HG02938 (cell line): ENCODE measurements around the gene CACTIN.

Experiments
- ATAC-seq: cut with Tn5 transposase; IDR thresholded peaks from one replicate; pipeline ENCODE4 v1.9.1; 2021; ENCODE audit warnings: mild to moderate bottlenecking, moderate library complexity; ENCODE audit not compliant: unreplicated experiment

CACTIN gene

DNA sequence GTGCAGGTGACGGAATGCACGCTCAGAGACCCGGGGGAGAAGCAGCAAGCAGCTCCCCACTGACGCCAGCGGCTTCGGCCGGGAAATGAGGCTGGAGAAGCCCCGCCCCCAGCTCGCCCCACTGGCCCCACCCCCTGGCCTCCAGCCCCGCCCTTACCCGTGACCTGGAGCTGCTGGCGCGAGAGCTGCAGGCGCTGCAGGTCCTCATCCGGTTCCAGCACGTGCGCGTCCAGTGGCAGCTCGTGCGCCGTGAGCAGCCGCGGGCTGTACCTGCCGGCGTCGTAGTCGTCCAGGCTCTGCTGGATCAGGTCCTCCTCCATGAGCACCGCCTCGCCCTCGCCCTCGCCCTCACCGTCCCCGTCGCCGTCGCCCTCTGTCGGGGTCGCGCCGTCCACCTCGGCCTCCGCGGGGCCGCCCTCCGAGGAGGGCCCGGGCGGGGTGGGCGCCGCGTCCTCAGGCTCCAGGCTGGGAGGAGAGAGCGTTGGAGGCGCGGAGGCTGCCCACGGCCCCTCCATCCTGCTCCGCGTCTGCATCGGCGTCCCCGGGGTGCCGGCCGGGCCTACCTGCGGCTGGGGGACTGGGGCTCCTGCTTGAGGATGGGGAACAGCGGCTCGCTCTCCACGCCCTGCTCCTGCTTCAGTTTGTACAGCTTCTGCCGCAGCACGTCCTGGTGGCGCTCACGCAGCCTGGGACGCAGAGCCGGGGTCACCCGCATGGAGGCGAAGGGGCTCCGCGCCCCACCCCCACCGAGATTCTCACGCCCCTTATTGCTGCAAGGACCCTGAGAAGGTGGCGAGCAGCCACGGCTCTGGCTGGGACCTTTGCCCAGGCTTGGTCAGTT lies 13.5 kb downstream of the CACTIN start:
- ATAC-seq: no peak

DNA sequence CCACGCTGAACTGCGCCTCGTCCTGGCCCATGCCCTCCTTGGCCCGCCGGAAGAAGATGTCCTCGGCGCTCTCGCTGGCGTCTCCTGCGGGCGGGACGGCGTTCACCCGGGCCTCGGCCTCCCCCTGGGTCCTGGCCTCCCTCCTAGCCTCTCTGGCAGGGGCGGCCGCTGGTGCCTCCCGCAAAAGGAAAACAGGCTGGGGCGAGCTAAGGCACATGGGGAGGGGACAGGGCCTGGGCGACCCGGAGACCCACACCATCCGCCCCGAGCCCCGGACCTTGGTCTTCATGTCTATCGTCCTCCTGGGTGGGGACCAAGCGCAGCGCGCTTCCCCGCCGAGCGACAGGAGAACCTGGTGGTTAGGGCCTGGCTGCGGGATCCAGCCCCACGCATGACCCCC lies 14.3 kb downstream of the CACTIN start:
- ATAC-seq: no peak

DNA sequence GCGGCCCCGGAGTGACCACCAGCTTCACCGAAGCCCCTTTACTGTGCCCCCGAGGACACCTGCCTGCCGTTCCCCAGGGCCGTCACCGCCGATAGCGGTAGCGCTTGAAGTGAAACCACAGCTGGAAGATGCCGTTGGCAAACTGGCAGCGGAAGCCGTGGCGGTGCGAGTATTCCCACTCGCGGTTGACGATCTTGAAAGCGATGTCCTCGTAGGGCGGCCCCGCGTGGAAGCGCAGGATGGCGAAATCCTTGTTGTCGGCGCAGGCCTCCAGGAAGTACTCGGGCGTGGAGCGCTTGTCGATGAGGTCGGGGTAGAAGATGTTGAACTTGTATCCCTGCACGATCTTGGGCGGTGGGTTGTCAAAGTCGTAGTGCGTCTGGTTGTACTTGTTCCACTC lies 14.7 kb downstream of the CACTIN start:
- ATAC-seq: no peak

DNA sequence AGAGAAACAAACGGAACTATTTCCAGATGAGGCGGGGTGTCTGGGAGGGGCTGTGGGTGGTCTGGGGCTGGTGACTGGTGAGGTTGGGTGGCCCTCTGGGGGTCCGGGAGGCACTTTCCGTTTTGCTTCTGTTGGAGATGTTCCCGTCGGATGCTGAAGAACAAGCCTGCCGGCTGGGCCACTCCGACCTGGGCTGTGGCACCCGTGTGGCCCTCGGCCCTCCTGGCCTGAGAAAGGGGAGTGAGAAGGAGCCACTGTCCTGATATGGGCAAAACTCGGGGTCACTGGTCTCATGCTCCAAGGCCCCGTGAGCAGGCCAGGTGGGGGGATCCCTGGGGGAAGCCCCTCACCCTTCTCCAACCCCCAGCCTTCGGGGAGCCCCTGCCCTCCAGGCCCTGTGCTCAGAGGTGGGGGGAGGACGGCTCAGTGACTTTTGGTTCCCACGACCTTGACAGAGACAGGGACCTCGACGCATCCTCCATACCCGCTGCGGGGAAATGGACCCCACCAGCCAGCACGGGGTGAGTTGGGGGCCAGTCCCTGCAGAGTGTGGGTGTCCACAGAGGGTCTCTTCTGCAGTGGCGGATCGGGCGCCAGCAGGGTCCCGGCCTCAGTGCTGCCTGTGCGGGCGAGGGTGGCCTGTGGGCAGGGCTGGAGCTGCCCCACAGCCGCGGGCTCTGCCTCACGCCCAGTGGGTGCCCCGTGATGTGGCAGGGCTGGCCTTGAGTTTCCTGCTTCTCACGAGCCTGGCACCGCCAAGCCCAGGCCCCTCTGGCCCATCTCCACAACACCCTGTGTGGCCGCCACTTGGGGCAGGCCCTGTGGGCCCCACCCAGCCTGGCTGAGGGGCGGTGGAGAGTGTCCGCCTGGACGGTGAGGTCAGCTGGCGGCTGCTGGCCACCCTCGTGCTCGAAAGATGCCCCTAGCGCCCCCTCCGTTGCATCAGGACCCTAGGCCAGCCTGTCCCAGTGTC lies 15.6 kb downstream of the CACTIN start:
- no peak for ATAC-seq

DNA sequence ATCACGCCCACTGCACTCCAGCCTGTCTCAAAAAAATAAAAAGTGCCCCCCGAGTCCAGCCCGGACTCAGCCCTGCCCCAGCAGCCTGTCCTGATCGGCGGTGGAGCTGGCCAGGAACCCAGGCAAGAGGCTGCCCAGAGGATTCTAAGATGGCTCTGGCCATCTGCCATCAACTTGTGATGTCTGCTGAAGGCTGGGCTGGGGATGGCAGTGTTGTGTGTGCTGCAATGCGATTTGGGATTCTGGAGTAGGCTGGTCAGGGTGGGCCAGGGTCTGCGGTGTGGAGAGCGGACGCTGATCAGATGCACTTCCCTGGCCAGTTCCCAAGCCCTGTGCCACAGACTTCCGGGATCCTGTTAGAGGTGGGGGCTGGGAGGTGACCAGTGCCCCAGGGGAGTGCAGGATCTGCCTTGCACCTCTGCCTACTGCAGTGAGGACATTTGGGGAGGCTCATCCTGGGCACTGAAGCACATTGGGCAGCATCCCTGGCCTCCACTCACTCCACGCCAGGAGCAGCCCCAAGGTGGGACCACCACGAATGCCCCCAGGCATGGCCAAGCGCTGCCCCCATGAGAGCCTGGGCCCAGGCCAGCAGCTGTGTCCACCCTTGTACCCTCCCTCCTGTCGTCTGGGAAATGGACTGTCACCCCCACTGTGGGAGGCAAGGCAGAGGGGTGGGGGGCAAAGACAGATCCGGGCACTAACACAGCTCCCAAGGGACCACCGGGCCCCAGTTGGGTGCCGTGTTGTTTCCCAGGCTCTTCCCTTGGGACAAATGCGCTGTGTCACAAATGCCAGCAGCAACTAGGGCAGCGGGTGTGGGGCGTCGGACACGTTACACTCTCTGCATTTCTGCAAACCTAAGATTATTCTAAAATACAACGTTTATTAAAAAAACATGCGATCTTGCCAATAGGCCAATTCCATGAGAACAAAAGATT lies 16.5 kb downstream of the CACTIN start:
- no peak for ATAC-seq

DNA sequence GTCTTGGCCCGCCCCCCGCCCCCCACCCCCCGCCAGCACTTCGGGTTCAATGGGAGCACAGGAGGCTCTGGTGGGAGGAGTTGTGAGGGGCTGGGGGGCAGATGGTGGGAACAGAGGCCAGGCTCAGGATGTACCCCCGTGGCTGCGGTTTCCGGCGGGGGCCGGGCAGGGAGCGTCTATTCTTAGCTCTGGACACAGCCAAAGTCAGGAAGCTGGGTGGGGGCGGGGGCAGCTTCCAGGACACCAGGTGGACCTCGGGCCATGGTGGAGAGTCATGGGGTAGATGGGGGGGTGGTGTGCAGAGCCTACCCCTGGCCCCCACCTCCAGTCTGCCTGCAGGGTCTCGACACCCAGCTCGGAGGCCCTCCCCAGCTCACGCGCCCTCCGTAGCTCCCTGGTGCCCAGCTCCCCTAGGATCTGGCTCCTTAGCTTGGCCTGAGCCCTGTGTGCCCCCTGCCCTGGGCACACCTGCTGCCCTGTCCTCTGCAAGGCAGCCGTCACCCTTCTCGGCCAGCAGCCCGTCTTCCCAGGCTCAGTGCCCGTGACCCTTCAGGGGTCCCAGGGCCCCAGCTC lies 17.8 kb downstream of the CACTIN start:
- ATAC-seq: no peak

DNA sequence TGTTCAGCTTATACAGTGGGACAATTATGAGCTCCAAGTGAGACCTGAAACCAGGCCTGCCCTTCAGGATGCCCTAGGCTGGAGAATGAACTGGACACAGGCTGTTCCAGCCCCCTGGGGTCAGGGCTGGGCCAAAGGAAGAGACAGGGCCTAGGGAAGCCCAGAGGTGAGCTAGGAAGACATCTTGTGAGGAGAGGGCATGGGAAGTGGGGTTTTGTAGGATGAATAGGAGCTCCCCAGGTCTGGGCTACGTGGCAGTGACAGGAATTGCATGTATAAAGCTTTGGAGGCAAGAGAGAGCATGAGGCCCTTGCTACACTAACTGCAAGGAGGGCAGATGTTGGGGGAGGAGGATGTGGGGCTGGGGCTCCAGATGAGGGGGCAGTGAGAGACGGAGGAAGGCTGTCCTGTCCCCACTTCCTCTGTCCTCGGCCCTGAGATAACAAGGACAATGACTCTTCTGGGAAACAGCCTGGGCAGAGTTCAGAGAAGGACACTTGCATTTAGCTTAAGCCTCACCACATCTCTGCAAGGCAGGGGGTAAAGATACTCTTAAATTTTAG lies 18.4 kb downstream of the CACTIN start:
- no peak for ATAC-seq

DNA sequence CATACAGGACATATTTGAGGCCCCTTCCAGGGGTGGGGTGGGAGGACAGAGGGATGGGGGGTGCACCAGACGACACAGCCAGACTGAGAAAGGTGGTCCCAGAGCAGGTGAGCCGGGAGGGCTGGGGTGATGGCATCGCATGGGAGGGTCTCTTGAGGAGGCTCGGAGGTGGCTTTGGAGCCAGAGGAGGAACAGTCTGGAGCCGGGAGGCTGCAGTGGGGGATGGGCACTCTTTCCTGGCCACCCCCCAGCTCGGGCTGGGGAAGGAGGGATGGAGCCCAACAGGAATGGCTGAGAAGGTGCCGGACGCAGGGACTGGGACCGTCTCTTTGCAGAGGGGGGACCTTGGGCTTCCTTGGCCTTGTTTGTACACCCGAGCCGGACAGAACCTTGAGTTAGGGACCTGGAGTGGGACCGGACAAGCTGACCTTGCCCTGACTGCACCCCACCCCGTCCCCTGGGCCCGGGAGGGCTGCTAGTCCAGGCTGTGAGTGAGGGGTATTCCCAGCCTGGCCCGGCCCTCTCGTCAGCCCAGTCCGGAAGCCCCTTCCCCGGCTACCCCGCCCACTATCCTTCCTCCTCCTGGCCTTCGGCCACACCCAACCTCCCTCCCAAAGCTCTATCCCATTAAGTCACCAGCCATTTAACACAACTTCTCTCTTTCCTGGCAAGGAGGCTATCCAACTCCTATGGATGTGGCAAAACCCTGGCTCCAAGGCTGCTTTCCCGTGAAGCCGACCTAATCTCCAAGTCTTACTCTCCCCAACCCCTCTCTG lies 19.1 kb downstream of the CACTIN start:
- no peak for ATAC-seq

DNA sequence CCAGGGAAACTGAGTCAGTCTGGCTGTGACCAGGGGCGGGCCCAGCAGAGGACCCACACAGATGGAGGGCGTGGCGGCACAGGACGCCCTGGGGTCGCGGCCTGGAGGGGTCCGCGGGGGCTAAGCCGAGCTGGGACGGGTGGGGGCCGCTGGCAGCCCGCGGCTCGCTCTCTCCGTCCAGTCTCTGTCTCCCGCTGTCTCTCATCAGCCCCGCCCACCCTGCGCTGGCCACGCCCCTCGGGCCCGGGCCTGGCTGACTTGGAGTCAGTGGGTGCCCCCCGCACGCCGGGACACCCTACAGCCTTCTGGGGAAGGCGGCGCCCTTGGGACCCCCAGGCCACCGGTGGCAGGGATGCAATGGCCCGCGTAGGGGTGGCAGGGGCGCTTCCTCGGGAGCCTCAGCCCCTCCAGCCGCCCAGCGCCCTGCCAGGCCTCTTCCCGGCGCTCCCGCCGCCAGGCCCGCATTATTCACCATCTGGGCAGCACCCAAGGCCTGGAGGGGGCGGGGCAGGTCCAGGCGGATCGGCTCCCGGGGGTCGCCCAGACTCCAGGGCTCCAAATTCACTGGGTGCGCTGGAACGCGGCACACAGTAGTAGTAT lies 19.8 kb downstream of the CACTIN start, which contains the start of gene TBXA2R:
TBXA2R (minus strand) TSS at position 186 of the 600 bp plus-strand sequence. CDS start 6,241 bp downstream, outside the sequence.
- no peak for ATAC-seq

DNA sequence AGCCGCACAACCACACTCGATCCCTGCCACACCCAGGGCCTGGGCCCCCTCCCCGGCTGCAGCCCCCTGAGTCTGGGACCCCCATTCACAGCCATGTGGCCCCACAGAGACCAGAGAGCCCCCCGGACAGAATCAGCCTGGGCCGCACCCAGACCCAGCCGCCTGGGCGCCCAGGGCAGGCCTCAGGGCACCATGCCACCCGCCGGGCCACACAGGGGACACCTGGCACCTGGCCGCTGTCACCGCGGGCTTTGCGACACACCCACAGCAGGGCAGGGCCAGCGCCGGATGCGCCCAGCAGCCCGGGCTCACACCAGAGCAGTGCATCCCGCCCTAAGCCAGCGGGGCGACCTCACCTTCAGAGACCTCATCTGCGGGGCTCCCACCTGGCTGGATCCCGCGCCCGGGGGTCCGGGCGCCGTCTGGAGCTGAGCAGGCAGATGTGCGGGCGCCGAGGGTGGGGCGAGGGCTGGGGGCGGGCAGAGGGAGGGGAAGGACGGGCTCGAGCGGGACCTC lies 20.4 kb downstream of the CACTIN start:
- no peak for ATAC-seq

DNA sequence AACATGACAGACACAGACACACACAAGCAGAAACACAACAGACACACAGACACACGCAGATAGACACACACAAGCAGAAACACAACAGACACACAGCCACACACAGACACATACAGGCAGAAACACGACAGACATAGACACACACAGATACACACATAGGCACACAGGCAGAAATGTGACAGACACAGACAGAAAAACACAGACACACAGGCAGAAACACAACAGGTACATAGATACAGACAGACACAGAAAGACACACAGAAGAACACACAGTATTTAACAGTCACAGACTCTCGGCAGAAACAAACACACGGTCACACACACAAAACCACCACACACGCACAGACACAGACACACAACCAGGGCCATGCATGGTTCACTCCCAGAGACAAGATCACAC lies 20.8 kb downstream of the CACTIN start:
- ATAC-seq: no peak

DNA sequence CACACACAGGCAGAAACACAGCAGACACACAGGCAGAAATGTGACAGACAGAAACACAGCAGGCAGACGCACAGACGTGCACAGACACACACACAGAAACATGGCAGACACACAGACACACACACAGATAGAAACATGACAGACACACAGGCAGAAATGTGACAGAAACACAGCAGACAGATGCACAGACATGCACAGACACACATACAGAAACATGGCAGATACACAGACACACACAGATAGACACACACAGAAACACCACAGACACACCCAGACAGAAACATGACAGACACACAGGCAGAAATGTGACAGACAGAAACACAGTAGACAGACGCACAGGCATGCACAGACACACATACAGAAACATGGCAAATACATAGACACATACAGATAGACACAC lies 21.2 kb downstream of the CACTIN start:
- ATAC-seq: no peak

DNA sequence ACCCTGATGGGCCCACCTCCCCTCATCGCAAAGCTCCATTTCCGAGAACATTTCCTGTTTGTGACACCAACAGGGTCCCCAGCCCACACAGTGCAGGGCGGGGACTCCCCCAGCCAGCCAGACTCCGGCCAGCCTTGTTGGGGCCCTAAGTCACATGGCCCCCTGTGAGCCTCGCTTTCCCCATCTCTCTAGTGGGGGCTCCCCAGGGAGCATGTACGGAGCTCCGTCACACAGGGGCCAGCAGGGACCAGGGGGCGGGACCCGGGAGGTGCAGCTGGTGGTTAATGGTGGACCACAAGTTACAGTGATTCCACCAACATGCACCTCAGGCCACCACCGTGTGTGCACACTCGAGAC lies 21.6 kb downstream of the CACTIN start:
- no peak for ATAC-seq

DNA sequence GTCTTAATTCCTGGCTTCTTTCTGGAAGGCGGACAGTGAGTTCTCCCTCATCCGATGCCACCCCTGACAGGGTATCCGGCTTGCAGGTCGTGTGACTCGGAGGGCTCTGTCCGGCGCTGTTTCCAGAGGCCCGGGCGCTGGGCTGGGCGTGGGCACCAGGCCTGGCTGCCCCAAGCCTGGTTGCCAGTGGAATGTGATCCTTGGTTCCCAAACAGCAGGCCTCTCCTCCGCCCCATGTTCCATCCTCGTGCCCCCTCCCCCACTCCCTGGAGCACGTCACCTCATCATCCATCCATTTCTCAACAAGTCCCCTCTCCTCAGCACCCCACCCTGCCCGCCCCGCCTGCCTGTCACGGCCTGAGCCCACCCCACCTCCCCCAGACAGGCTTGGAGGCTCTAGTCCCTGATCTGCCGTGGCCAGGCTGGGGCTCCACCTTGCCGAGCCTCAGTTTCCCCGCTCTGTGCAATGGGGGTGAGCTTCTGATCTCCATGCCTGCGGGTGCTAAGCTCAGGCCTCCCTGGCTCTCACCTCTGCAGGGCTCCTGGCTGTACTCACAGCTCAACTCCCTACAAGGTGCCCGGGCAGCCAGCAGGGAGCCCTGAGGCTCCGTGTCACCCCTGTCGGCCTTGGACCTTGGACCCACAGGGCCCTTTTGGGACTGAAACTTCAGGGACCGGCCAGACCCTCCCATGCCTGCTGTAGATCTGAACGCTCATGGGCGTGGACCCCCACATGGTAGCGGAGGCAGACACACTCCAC lies 22.2 kb downstream of the CACTIN start:
- no peak for ATAC-seq

DNA sequence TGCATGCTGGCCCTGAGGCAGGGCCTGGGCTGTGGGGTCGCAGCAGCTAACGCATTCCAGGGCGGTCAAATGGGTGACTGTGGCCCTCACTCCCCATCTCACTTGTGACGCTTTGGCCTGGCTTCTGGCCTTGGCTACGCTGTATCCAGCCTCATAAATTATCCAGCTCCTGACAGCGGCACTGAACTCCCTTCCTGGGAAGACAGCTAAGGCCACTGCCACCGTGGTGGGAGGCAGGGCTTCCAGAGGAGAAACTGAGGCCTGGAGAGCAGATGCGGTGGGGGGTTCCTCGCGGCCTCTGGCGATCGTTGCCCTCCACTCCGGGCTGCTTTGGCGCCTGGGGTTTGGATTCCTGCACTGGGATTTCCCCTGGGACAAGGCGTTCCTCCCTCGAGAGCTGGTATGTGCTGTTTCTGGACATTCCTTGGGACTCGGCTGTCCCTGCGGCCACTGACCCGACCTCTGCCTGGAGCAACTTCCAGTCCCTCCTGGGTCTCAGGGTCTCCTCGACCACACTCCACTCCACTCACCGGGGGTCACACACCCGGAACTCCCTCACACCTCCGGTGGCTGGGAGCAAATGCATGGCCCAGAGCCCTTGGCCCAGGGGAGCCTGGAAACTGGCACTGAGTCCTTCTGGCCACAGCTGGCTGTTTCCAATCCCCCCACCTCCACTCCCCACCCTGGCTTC lies 23.3 kb downstream of the CACTIN start:
- no peak for ATAC-seq

DNA sequence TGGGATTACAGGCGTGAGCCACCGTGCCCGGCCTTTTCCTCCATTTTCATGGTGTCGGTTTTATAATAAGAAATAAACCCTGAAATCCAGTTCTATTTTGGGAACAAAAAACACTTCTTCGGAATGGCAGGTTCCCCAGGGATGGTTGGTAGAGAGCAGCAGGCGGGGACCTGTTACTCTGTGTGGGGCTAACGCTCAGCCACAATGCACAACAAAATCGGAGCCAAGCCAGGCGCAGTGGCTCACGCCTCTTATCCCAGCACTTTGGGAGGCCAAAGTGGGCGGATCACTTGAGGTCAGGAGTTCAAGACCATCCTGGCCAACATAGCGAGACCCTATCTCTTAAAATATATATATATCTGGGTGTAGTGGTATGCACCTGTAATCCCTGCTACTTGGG lies 25.6 kb downstream of the CACTIN start:
- ATAC-seq: no peak

DNA sequence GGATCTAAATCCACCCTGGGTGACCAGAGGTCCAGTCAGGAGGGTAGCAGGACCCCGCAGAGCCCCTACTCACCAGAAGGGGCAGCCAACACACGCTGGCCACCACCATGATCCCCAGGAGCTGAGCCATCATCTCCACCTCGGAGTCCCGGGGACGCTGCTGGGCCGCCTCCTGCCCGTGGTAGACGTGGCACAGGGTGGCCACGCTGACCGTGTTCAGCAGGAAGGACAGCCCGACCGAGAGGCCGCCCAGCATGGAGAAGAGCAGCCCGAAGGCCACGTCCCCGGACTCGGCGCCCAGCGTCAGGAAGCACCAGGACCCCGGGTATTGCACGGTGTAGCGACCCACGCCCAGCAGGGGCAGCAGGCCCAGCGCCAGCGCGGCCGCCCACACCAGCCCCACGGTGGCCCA lies 26.8 kb downstream of the CACTIN start:
- no peak for ATAC-seq
